K562 (cell line): ENCODE measurements around the gene EHMT2. TPM values are rescaled to one million over a fixed set of nuclear protein-coding genes. Genes with fewer than 3 reads are reported as not detected.
A peak's percentile ranks its signal among the peaks of the same experiment; 100 is the strongest.

Source experiments
- AFF4 ChIP-seq: sonication (generic); formaldehyde crosslinking; IDR thresholded peaks from 2 replicates; pipeline ENCODE4 v1.8.0; 2023; ENCODE audit warnings: mild to moderate bottlenecking, missing genetic modification reagents
- COPS2 ChIP-seq: fragments of 450-650 bp; conservative IDR thresholded peaks from 2 replicates; pipeline ENCODE4 v1.6.1; 2016; ENCODE audit warnings: mild to moderate bottlenecking, moderate library complexity
- FOXK2 ChIP-seq, 2 experiments: fragments of 450-650 bp; IDR thresholded peaks in 1 of 2; conservative IDR thresholded peaks in 1 of 2; 2 replicates each; pipeline ENCODE4 v1.6.1; 2016; ENCODE audit warnings: low read depth in 2 of 2, mild to moderate bottlenecking in 1 of 2
- ILK ChIP-seq: fragments of 450-650 bp; IDR thresholded peaks from 2 replicates; pipeline ENCODE4 v1.6.1; 2016; ENCODE audit warnings: missing genetic modification characterization, low read depth, mild to moderate bottlenecking, missing compliant biosample characterization, moderate library complexity, borderline replicate concordance
- KDM5B ChIP-seq: fragments of 200-600 bp; sonication (generic); IDR thresholded peaks from 2 replicates; pipeline ENCODE4 v1.6.1; 2012; ENCODE audit warnings: low read depth, mild to moderate bottlenecking, moderate library complexity, low read length, control low read depth, inconsistent platforms; ENCODE audit not compliant: insufficient replicate concordance
- MAZ ChIP-seq, 2 experiments: fragments of 450-650 bp in 1 of 2; sonication (generic) in 1 of 2; formaldehyde crosslinking; IDR thresholded peaks in 1 of 2; conservative IDR thresholded peaks in 1 of 2; 2 replicates each; pipeline versions ENCODE4 v1.4.0 to v1.5.0; 2020; ENCODE audit warnings: mild to moderate bottlenecking in 1 of 2, missing genetic modification reagents in 1 of 2
- NR4A1 ChIP-seq, 2 experiments: fragments of 250-450 bp in 1 of 2; fragments of 450-650 bp in 1 of 2; sonication (Bioruptor Pico) in 1 of 2; IDR thresholded peaks; 2 replicates each; pipeline versions ENCODE4 v1.4.0 to v1.6.1; 2016 to 2020; ENCODE audit warnings: mild to moderate bottlenecking in 2 of 2, missing compliant biosample characterization in 1 of 2, missing genetic modification characterization in 1 of 2, moderate library complexity in 1 of 2
- NUFIP1 ChIP-seq: fragments of 450-650 bp; IDR thresholded peaks from 2 replicates; pipeline ENCODE4 v1.6.1; 2018; ENCODE audit not compliant: partially characterized antibody
- RUNX1 ChIP-seq: sonication (generic); IDR thresholded peaks from 2 replicates; pipeline ENCODE4 v1.6.1; 2016; ENCODE audit warnings: antibody characterized with exemption, low read depth
- TARDBP ChIP-seq: fragments of 450-650 bp; IDR thresholded peaks from 2 replicates; pipeline ENCODE4 v1.6.1; 2016
- TRIM25 ChIP-seq: fragments of 450-650 bp; IDR thresholded peaks from 2 replicates; pipeline ENCODE4 v1.7.0; 2016; ENCODE audit warnings: borderline replicate concordance
- ZNF407 ChIP-seq: fragments of 450-650 bp; IDR thresholded peaks from 2 replicates; pipeline ENCODE4 v1.6.1; 2016; ENCODE audit warnings: low read depth
- polyA plus RNA-seq, 8 experiments: library from polyadenylated mRNA; depleted of rRNA in 4 of 8; stranded (reverse) in 5 of 8; unstranded in 3 of 8; fragments of >200 nt; fragmentation: Nextera tagmentation in 2 of 8; fragmentation: Illumina TruSeq in 1 of 8; extraction: Ambion mirVana in 2 of 8; extraction: Trizol in 1 of 8; gene quantifications; 2 replicates each; pipeline versions ENCODE4 v1.2.1 to v1.2.3, GENCODE V29; 2011 to 2014; ENCODE audit warnings: inconsistent platforms in 1 of 8, missing spikeins in 1 of 8
- total RNA-seq, 7 experiments: library from RNA; depleted of rRNA in 6 of 7; stranded (reverse); fragments of >200 nt in 6 of 7; fragmentation: Illumina TruSeq in 2 of 7; extraction: Trizol in 2 of 7; gene quantifications; 2 replicates each; pipeline versions ENCODE4 v1.2.1 to v1.2.3, GENCODE V29; 2011 to 2021; ENCODE audit warnings: low replicate concordance in 1 of 7

EHMT2 gene
- total and polyA plus RNA-seq, 9 of the 15 experiments (the other 6 are each of a cell fraction or from before 2014, with no cell fraction given), result 2.1 to 63.8 (median 38.5) TPM

GRCh38 chr6:31901953-31902643, 4.6 kb upstream of the EHMT2 start, which contains the start of gene ZBTB12 (continued):
- no peak for TF ChIP-seq ZNF407
- peak; percentile 33; the same call in 1 of the 2 replicates for TF ChIP-seq NR4A1 (CRISPR knock-in tag; IDR thresholded peaks at IDR 0.05)
- peak; percentile 82 for TF ChIP-seq NR4A1 (tag; IDR thresholded peaks at IDR 0.05)
- no peak for TF ChIP-seq COPS2
- peak; percentile 76; the same call in 1 of the 2 replicates for TF ChIP-seq TARDBP
- TF ChIP-seq KDM5B, result peak; percentile 64
- TF ChIP-seq FOXK2 (conservative IDR thresholded peaks at IDR 0.05 in 1 of 2, IDR thresholded peaks at IDR 0.05 in 1 of 2; ENCODE audit: low read depth in 2 of 2), result no peak
- TF ChIP-seq TRIM25, result peak; percentile 99
- TF ChIP-seq NUFIP1, result no peak
- TF ChIP-seq AFF4, result peak; percentile 60; the same call in 1 of the 2 replicates
- peak; percentile 24; the same call in 1 of the 2 replicates for TF ChIP-seq RUNX1
- peak; percentile 91 to 99 for TF ChIP-seq MAZ (CRISPR knock-in tag; conservative IDR thresholded peaks at IDR 0.05 in 1 of 2, IDR thresholded peaks at IDR 0.05 in 1 of 2)
- TF ChIP-seq ILK (tag), result no peak
